GM18907 (cell line): ENCODE measurements around the gene LRBA.

Experiments used
- ATAC-seq: cut with Tn5 transposase; IDR thresholded peaks from one replicate; pipeline ENCODE4 v1.9.1; 2021; ENCODE audit warnings: mild to moderate bottlenecking, moderate library complexity; ENCODE audit not compliant: unreplicated experiment

Gene LRBA

GRCh38 chr4:150382028-150382427 is 633.1 kb downstream of the LRBA start:
- ATAC-seq = no peak

GRCh38 chr4:150381609-150382008 is 633.5 kb downstream of the LRBA start:
- no peak for ATAC-seq

GRCh38 chr4:150381036-150381435 is 634.0 kb downstream of the LRBA start:
- ATAC-seq = no peak

GRCh38 chr4:150379454-150379853 is 635.6 kb downstream of the LRBA start:
- no peak for ATAC-seq

- ATAC-seq = no peak
These were observed 640.1 kb downstream of the LRBA start for GRCh38 chr4:150375025-150375424.

GRCh38 chr4:150371869-150372268 is 643.2 kb downstream of the LRBA start:
- no peak for ATAC-seq

- no peak for ATAC-seq
These were observed 645.4 kb downstream of the LRBA start for GRCh38 chr4:150369434-150370380.

GRCh38 chr4:150368667-150369066 is 646.4 kb downstream of the LRBA start:
- no peak for ATAC-seq

GRCh38 chr4:150367326-150367725 is 647.8 kb downstream of the LRBA start:
- ATAC-seq = no peak

GRCh38 chr4:150366487-150366999 is 648.5 kb downstream of the LRBA start:
- no peak for ATAC-seq

GRCh38 chr4:150363721-150364688 is 651.1 kb downstream of the LRBA start:
- ATAC-seq = no peak

- no peak for ATAC-seq
These were observed 656.4 kb downstream of the LRBA start for GRCh38 chr4:150358691-150359090.

GRCh38 chr4:150357829-150358228 is 657.3 kb downstream of the LRBA start:
- no peak for ATAC-seq

- ATAC-seq = no peak
These were observed 659.1 kb downstream of the LRBA start for GRCh38 chr4:150355858-150356455.

- ATAC-seq = no peak
These were observed 659.7 kb downstream of the LRBA start for GRCh38 chr4:150355418-150355817.

GRCh38 chr4:150354214-150354796 is 660.8 kb downstream of the LRBA start:
- ATAC-seq = no peak

- ATAC-seq = no peak
These were observed 667.0 kb downstream of the LRBA start for GRCh38 chr4:150348079-150348478.

- no peak for ATAC-seq
These were observed 669.8 kb downstream of the LRBA start for GRCh38 chr4:150345207-150345744.

GRCh38 chr4:150343796-150344195 is 671.3 kb downstream of the LRBA start:
- ATAC-seq = no peak

- ATAC-seq = no peak
These were observed 672.1 kb downstream of the LRBA start for GRCh38 chr4:150342945-150343344.
